A549 treated with Hydrocortisone at 1 μM for 4 hours (cell line): ENCODE results near the gene CEBPB. TPM values are rescaled to one million over a fixed set of nuclear protein-coding genes. Genes with fewer than 3 reads are reported as not detected.

Experiments
- total RNA-seq: library from RNA; stranded (reverse); fragments of 200-300 nt; extraction: Qiagen RNA extraction; gene quantifications from 5 replicates; pipeline ENCODE4 v1.2.3, GENCODE V29; 2022

The CEBPB gene
- total RNA-seq = 145 to 325 TPM (median 294 TPM) in 5 replicates

DNA sequence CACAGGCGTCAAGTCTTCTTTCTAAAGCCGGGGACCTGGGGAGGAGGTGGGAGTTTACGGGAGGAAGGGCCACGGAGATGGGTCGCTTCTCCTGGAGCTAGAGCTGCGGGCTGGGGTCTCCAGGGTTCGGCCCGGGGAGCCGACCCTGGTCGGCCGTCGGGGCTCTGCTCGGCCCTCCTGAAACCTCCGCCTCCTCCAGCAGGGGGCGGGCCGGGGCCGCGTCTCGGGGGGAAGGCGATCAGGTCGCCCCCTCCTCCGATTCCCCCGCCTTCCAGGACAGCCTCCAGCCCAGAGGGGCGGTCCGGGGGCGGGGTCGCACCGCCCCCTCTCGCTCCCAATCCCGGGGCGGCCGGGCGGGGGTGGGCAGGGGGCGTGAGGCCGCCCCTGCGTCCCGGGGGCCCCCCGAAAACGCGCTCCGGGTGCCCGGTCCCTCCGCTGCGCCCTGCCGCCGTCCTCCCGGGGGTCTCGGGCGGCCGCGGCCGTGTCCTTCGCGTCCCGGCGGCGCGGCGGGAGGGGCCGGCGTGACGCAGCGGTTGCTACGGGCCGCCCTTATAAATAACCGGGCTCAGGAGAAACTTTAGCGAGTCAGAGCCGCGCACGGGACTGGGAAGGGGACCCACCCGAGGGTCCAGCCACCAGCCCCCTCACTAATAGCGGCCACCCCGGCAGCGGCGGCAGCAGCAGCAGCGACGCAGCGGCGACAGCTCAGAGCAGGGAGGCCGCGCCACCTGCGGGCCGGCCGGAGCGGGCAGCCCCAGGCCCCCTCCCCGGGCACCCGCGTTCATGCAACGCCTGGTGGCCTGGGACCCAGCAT, at the start of gene CEBPB:
CEBPB (plus strand) TSS at position 580 of the 814 bp plus-strand sequence; CDS start at position 784, 204 bp downstream.

GRCh38 chr20:50153500-50154377, 36.9 kb upstream of the CEBPB start, which contains the start of gene PEDS1:
TSS of gene PEDS1 (minus strand) at chr20:50153723. CDS start at chr20:50153637, 86 bp downstream.

Other genes with a start within 250 kb of the CEBPB start
- 8.0 to 13.1 TPM (median 11.1 TPM) in 5 replicates for gene SNAI1, start 207.8 kb upstream of the CEBPB start, total RNA-seq
- 102 to 135 TPM (median 107 TPM) in 5 replicates for gene UBE2V1, start 77.7 kb upstream of the CEBPB start, total RNA-seq
- gene PEDS1, start 37.1 kb upstream of the CEBPB start, total RNA-seq = 47.3 to 56.7 TPM (median 54.5 TPM) in 5 replicates